BE2C (cell line): Measurements from ENCODE around the gene OTOP2.

Experiments
- DNase-seq: peaks from one replicate; pipeline ENCODE4 v3.0.0-alpha.2; 2020
- H3K27me3 ChIP-seq: fragments of 250-450 bp; sonication (Bioruptor Pico); 2 replicates; pipeline ENCODE4 v1.5.1; 2020; ENCODE audit warnings: mild to moderate bottlenecking
- H3K36me3 ChIP-seq: fragments of 250-450 bp; sonication (Bioruptor Pico); 2 replicates; pipeline ENCODE4 v1.5.1; 2020; ENCODE audit warnings: mild to moderate bottlenecking
- H3K4me1 ChIP-seq: fragments of 250-450 bp; sonication (Bioruptor Pico); 2 replicates; pipeline ENCODE4 v1.5.1; 2020
- H3K4me3 ChIP-seq: 2 replicates; pipeline ENCODE4 v1.5.1; 2011; ENCODE audit warnings: low read depth, low read length
- H3K9me3 ChIP-seq: fragments of 250-450 bp; sonication (Bioruptor Pico); 2 replicates; pipeline ENCODE4 v1.5.1; 2020
- CTCF ChIP-seq: IDR thresholded peaks from 2 replicates; pipeline ENCODE4 v1.5.1; 2012; ENCODE audit warnings: mild to moderate bottlenecking, low read depth, low read length

The OTOP2 gene

GRCh38 chr17:74959826-74960515, 35.9 kb downstream of the OTOP2 start:
- no peak overlapping the region for H3K4me3 ChIP-seq
- DNase-seq = no peak
- TF ChIP-seq CTCF = no peak

GRCh38 chr17:74960570-74961342, 36.7 kb downstream of the OTOP2 start:
- Histone ChIP-seq H3K4me1 (no peaks in the 10 kb centered on the region), H3K4me3 (no peak overlapping the region), H3K36me3 (no peaks in the 10 kb centered on the region), H3K27me3 (no peaks in the 10 kb centered on the region), H3K9me3 (no peaks in the 10 kb centered on the region)
- peak; percentile 82 for DNase-seq
- peak; percentile 78 for TF ChIP-seq CTCF

More at GRCh38 chr17:74959826-74960515, 35.9 kb downstream of the OTOP2 start:
- Histone ChIP-seq H3K27me3 (no peaks in the 10 kb centered on the region), H3K36me3 (no peaks in the 10 kb centered on the region), H3K4me1 (no peaks in the 10 kb centered on the region), H3K9me3 (no peaks in the 10 kb centered on the region)

GRCh38 chr17:74961657-74962350, 37.7 kb downstream of the OTOP2 start:
- no peaks in the 10 kb centered on the region for H3K4me1 ChIP-seq
- H3K4me3 ChIP-seq = no peak overlapping the region
- peak; percentile 79 for TF ChIP-seq CTCF
- H3K27me3 ChIP-seq = no peaks in the 10 kb centered on the region
- H3K36me3 ChIP-seq = no peaks in the 10 kb centered on the region
- DNase-seq = peak; percentile 93
- H3K9me3 ChIP-seq = no peaks in the 10 kb centered on the region

GRCh38 chr17:74962622-74963394, 38.7 kb downstream of the OTOP2 start:
- H3K36me3 ChIP-seq = no peaks in the 10 kb centered on the region
- H3K4me1 ChIP-seq = no peaks in the 10 kb centered on the region
- H3K4me3 ChIP-seq = no peak overlapping the region
- no peaks in the 10 kb centered on the region for H3K27me3 ChIP-seq
- no peak for TF ChIP-seq CTCF
- no peaks in the 10 kb centered on the region for H3K9me3 ChIP-seq
- no peak for DNase-seq

- no peak for DNase-seq
- no peaks in the 10 kb centered on the region for H3K4me1 ChIP-seq
- H3K9me3 ChIP-seq = no peaks in the 10 kb centered on the region
- H3K27me3 ChIP-seq = no peaks in the 10 kb centered on the region
- TF ChIP-seq CTCF = peak; percentile 16; the same call in 1 of the 2 replicates
- H3K36me3 ChIP-seq = no peaks in the 10 kb centered on the region
- no peak overlapping the region for H3K4me3 ChIP-seq
Observed at GRCh38 chr17:74963656-74964055, 39.6 kb downstream of the OTOP2 start.
